HUDEP-2 (cell line): ENCODE data around the gene FGF14.

Experiments
- DNase-seq, 76 experiments: peaks; one replicate each; lab custom pipeline; 2025; ENCODE audit not compliant: unreplicated experiment in 76 of 76; lab: John Stamatoyannopoulos, UW

The FGF14 gene

DNA sequence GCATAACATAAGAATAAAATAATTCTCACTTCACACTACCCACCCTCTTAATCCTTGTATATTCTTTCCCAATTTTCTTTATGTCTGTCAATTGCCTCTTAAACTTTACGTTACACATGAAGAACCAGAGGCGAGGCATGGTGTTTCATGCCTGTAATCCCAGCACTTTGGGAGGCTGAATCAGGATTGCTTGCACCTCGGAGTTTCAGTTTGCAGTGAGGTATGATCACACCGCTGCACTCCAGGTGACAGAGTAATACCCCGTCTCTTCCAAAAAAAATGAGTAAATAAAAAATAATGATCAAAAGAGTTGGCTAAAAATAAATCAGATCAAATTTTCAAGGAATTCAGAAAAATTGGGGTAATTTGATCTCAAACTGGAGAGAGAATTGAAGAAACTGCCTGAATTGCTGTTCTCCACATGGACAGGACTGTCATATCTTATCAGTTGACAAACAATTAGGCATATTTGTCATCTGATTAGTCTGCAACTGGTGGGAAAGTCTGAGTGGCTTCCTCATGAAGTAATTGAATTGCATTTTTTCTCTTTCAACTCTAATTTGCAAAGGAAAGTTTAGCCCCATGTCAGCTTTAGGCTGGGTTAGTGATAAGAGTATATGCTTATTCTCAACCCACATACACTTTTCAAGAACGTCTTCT lies 646.5 kb downstream of the FGF14 start:
- peak in 5 of 76 experiments; percentile 1 to 41 (median 21) for DNase-seq

GRCh38 chr13:101752432-101752831 lies 649.4 kb downstream of the FGF14 start:
- no peak for DNase-seq

- DNase-seq: peak in 14 of 76 experiments; percentile 3 to 50 (median 22)
Observed at GRCh38 chr13:101751488-101751887, 650.4 kb downstream of the FGF14 start.

DNA sequence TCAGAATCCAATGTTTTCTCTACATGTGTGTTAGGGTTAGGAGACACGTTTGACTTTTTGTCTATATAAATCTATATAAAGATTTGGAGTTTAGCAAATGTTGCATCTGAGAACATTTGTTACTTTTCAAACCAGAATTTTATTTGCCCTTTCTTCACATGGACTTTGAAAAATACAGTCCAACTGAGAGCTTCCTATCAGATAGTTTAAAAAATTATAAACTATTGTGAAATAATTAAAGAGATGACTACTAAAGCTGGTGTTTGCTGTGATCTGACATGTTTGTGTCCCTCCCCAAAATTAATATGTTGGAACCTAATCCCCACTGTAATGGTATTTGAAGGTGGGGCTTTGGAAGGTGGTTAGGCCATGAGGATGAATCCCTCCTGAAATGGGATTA lies 652.3 kb downstream of the FGF14 start:
- DNase-seq: no peak

DNA sequence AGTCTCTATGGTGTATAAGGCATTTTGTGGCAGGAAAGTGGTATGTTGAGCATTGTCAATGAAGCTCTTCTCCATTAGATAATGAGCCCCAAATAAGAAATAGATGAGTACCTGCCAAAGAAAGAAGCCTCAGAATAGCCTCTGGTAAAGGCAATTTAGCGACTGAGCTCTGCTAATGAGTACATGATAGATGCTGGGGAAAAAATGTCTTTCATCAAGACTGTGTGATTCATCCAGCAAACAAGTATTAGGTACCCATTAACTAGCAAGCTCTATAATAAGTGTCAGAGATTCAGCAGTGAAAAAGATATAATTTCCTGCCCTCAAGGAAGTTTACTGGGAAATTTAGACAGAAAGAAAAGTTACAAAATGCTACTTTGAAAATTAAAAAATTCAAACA lies 654.8 kb downstream of the FGF14 start:
- no peak for DNase-seq

GRCh38 chr13:101746513-101746912 lies 655.3 kb downstream of the FGF14 start:
- no peak for DNase-seq

- DNase-seq: no peak
Observed at GRCh38 chr13:101739382-101740178, 662.3 kb downstream of the FGF14 start.

DNA sequence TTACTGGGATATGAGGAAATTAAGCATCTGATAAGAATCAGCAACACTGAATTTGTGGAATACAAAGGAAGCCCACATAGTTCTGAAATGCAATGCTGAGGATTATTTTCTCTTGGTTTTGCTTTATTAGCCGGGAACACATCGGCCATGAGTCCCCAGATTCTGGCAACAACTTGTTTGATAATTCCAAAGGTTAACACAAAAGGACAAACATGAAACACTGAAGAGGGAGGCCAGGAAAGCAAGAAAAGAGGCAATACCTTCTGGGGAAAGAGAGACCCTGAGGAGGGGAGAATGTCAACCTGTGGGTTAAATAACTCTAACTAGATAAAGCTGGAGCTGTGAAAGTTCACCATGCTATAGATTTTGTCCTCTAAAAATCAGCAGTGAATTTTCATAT lies 663.5 kb downstream of the FGF14 start:
- no peak for DNase-seq

GRCh38 chr13:101736566-101736965 lies 665.3 kb downstream of the FGF14 start:
- DNase-seq: no peak

DNA sequence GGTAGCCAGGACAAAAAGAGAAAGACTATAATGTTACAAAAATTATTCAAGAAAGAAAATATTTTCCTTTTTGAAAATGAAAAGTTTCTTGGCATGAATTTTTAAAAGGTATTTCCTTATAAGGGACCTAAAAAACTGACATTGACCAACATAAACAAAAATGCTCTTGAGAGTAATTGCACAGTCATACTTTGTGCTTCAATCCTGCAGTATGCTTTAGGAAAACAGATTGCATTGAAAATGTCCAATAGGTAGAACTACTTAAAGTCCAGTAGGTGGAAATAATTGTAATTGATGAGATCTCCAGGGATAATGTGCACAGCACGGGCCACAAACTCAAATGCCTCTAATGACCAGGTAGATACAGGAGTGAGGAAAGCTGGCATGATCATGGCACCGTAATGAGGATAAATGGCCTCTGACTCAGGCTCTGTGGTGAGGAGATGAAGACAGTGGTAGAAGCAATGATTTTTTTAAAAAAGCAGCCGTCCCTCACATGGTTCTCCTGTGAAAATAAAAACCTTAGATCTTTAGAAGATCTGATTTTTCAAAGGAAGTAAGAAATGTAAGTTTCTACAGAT lies 671.3 kb downstream of the FGF14 start:
- no peak for DNase-seq

DNA sequence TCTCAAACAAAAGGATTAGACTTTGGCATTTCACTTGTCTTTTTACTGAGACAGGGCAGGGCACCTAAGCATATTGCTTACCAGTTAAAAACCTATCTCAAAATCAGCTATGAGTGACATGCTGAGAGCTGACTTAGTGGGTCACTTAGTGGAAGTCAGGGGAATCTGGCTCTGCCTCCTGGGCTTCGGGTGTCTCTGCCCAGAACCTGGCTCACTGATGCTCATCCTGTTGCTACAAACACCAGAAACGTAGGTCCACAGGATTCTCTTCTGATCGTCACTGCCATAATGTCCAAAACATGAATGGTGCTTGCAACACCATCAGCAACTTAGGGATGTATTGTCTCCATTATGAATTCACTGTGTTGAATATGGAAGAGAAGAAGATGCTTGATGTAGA lies 673.2 kb downstream of the FGF14 start:
- DNase-seq: no peak

GRCh38 chr13:101728021-101728420 lies 673.8 kb downstream of the FGF14 start:
- DNase-seq: no peak

GRCh38 chr13:101727118-101727517 lies 674.7 kb downstream of the FGF14 start:
- DNase-seq: no peak

GRCh38 chr13:101726681-101727080 lies 675.2 kb downstream of the FGF14 start:
- no peak for DNase-seq

- no peak for DNase-seq
Observed at GRCh38 chr13:101718496-101718895, 683.4 kb downstream of the FGF14 start.

DNA sequence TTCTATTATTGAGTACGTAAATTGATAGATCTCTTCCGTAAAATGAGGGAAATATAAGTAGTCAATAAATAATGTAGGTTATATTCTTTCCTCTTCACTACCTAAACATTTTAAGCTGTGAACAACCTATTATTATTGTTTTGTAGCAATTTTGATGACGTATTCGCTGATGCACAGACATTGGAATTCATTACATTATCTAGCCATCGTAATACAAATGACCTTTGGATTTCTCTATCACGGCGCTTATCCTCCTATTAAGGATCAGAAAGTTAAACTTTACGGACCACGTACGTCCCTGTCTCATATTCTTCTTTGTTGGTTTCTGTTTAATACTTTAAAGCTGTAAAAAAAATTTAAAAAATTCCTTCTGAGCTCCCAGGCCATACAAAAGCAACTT lies 684.5 kb downstream of the FGF14 start:
- DNase-seq: no peak

GRCh38 chr13:101714195-101714594 lies 687.7 kb downstream of the FGF14 start:
- DNase-seq: no peak

DNA sequence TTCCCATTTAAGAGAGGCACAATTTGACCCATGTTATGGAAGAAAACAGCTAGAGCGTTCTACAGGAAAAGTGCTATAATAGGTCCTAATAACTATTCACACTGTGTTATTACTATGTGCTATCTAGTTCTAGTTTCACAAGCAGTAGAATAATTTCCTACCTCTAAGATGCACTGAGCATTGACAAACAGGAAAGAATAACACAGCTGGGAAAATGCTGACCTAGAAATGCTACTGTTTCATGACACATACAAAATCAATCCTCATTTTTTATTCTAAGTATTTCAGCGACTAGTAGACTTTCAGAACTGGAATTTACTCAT lies 689.9 kb downstream of the FGF14 start:
- DNase-seq: no peak

DNA sequence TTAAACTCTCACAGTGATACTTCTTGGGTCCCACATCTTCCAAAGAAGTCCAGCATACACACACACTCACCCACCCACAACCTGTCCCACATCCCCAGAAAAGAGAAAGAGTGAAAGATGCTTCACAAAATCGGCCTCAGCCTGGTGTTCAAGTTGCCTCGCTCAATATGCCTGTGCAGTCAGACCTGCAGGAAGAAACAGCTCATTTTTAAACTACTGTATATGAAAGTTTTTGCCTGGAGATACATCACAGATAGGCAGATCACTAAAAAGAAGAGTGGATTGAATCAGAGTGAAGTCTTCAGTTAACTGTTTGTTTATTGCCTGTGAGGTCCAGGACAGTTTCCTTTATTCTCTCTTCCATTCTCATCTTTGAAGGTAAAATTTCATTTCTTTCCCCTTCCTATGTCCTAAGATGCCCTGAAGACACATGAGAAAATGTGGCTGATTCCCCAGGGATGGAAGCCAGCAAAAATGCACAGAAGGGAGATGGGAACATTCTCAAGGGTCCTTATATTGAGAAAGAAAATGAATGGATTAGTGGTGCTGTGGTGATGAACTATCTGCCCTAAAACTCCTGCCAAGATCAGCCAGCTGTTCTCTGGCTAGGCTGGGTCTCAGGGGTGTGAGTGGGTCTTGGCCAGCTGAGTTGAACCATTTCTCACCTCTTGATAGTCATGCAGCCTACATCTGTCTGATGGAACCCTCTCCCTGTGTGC lies 690.4 kb downstream of the FGF14 start:
- DNase-seq: no peak

GRCh38 chr13:101709952-101710351 lies 691.9 kb downstream of the FGF14 start:
- no peak for DNase-seq

GRCh38 chr13:101708115-101708514 lies 693.7 kb downstream of the FGF14 start:
- no peak for DNase-seq
